ENCODE data around the gene UMPS.

DNA sequence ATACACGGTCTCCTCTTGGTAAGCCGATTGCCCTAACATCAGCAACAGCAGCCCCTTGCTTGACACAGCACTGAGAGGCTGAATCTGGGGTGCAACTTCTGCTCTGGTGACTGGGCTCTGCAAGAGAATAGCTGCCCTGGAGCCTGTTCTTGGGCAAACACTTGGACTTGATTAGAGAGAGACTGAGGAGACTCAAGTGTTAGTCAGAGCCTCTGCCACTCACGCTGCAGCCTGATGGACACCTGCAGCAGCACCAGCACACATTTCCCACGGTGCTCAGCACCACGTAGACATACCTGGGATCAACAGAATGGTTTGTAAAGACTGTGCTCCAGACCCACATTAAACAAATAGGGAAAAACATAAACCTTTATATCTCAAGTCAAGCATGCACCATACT is 35.8 kb upstream of the UMPS start:
- TF ChIP-seq, protein P1, sequence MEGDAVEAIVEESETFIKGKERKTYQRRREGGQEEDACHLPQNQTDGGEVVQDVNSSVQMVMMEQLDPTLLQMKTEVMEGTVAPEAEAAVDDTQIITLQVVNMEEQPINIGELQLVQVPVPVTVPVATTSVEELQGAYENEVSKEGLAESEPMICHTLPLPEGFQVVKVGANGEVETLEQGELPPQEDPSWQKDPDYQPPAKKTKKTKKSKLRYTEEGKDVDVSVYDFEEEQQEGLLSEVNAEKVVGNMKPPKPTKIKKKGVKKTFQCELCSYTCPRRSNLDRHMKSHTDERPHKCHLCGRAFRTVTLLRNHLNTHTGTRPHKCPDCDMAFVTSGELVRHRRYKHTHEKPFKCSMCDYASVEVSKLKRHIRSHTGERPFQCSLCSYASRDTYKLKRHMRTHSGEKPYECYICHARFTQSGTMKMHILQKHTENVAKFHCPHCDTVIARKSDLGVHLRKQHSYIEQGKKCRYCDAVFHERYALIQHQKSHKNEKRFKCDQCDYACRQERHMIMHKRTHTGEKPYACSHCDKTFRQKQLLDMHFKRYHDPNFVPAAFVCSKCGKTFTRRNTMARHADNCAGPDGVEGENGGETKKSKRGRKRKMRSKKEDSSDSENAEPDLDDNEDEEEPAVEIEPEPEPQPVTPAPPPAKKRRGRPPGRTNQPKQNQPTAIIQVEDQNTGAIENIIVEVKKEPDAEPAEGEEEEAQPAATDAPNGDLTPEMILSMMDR (IDR thresholded peaks at IDR 0.05), result no peak
- no peak for TF ChIP-seq POLR2A (IDR thresholded peaks at IDR 0.05)

All from esophagus squamous epithelium (tissue), 4 donors.